ENCODE measurements around the gene CRIP1. TPM values are rescaled to one million over a fixed set of nuclear protein-coding genes. Genes with fewer than 3 reads are reported as not detected.

Gene CRIP1
- total and polyA plus RNA-seq, 10 of the 15 experiments (the other 5 are each of a cell fraction or from before 2014, with no cell fraction given): 66.8 to 259 (median 154) TPM

DNA sequence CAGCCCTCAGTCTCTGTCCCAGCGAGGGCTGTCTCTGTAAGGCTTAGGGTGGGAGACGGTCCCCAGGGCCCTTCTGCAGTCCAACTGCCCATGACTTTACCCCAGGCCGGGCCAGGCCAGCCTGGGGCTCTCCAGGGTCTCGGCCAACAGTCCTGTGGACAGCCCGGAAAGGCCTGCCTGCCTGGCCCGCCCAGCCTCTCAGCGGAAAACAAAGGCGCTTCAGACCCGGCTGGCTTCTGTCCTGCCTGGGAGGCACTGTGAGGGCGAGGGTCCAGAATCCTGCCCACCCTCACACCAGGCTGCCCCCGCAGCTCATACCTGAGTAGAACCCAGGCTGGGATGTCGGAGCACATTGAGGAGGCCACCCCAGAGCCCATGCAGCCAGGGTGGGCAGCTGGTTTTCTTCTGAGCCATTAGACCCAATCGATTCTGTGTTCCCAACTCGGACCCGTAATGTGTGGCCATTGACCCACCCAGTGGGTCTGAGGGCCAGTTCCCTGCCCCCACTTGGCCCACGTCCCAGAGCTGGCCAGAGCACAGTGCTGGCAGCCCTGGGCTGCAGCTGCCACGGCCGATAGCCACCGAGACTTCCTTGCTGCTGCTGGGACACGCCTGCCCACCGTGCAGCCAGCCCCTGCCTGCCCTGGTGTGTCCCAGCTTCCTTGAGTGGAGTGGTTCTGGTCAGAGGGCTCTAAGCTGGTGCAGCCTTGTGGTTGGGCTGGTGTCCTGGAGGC, 10.4 kb upstream of the CRIP1 start:
- ATAC-seq: no peak
- intact Hi-C loops (cut with micrococcal nuclease; ENCODE audit: unreplicated experiment) (no loop called here), in situ Hi-C loops (cut with MboI) (no loop called here)
- Histone ChIP-seq H2AFZ (ENCODE audit: control insufficient read depth, low read depth, low read length) (no peak overlapping the region), H3K36me3 (ENCODE audit: control insufficient read depth in 2 of 2, insufficient read depth in 2 of 2, low read length in 1 of 2) (no peaks in the 10 kb centered on the region), H3K27me3 (replicated peaks in 1 of 2; ENCODE audit: control insufficient read depth in 2 of 2, insufficient read depth in 2 of 2, low read length in 1 of 2) (peaks cover 4 to 11% of the 10 kb centered on the region in 2 experiments; a peak in 3 of 4 replicates), H3K4me1 (ENCODE audit: control insufficient read depth, insufficient read depth, low read length) (peaks cover 7% of the 10 kb centered on the region), H3K9ac (ENCODE audit: control insufficient read depth, insufficient read depth, low read length) (no peak overlapping the region), H3K9me3 (replicated peaks; ENCODE audit: control insufficient read depth, insufficient read depth, low read length) (no peaks in the 10 kb centered on the region; the same call in 2 of the 3 replicates), H3K4me3 (no peak overlapping the region), H3K79me2 (ENCODE audit: control insufficient read depth, insufficient read depth, low read length) (no peaks in the 10 kb centered on the region), H4K20me1 (ENCODE audit: control insufficient read depth, insufficient read depth) (no peaks in the 10 kb centered on the region), H3K27ac (ENCODE audit: control insufficient read depth, insufficient read depth) (no peak overlapping the region), H3K4me2 (ENCODE audit: control insufficient read depth, insufficient read depth) (no peak overlapping the region)
- ChIA-PET CTCF (interaction anchor here (1.2 kb wide), 1 partner anchor 14 kb away, joined by 4 read pairs; no protein-coding TSS in a partner anchor), RAD21 (ENCODE audit: unreplicated experiment) (no interaction called here), POLR2A (interaction anchor here (0.6 kb wide), 1 partner anchor 561 kb away, joined by 5 read pairs; no protein-coding TSS in a partner anchor), SMC1A (ENCODE audit: uncharacterized antibody, unreplicated experiment) (no interaction called here)
- TF ChIP-seq IKZF1 (conservative IDR thresholded peaks at IDR 0.05): no peak
- TF ChIP-seq TARDBP (IDR thresholded peaks at IDR 0.05; ENCODE audit: borderline replicate concordance): no peak
- TF ChIP-seq JUND (IDR thresholded peaks at IDR 0.05; ENCODE audit: low read depth, low read length): no peak
- TF ChIP-seq, protein P1, sequence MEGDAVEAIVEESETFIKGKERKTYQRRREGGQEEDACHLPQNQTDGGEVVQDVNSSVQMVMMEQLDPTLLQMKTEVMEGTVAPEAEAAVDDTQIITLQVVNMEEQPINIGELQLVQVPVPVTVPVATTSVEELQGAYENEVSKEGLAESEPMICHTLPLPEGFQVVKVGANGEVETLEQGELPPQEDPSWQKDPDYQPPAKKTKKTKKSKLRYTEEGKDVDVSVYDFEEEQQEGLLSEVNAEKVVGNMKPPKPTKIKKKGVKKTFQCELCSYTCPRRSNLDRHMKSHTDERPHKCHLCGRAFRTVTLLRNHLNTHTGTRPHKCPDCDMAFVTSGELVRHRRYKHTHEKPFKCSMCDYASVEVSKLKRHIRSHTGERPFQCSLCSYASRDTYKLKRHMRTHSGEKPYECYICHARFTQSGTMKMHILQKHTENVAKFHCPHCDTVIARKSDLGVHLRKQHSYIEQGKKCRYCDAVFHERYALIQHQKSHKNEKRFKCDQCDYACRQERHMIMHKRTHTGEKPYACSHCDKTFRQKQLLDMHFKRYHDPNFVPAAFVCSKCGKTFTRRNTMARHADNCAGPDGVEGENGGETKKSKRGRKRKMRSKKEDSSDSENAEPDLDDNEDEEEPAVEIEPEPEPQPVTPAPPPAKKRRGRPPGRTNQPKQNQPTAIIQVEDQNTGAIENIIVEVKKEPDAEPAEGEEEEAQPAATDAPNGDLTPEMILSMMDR (IDR thresholded peaks at IDR 0.05 in 2 of 3, conservative IDR thresholded peaks at IDR 0.05 in 1 of 3; ENCODE audit: control insufficient read depth in 2 of 3, extremely low read depth in 1 of 3, insufficient read depth in 1 of 3, low read depth in 3 of 3, low read length in 3 of 3): no peak
- TF ChIP-seq, protein P2, sequence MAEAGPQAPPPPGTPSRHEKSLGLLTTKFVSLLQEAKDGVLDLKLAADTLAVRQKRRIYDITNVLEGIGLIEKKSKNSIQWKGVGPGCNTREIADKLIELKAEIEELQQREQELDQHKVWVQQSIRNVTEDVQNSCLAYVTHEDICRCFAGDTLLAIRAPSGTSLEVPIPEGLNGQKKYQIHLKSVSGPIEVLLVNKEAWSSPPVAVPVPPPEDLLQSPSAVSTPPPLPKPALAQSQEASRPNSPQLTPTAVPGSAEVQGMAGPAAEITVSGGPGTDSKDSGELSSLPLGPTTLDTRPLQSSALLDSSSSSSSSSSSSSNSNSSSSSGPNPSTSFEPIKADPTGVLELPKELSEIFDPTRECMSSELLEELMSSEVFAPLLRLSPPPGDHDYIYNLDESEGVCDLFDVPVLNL (IDR thresholded peaks at IDR 0.05; ENCODE audit: low read depth, low read length): no peak
- TF ChIP-seq, protein P3, sequence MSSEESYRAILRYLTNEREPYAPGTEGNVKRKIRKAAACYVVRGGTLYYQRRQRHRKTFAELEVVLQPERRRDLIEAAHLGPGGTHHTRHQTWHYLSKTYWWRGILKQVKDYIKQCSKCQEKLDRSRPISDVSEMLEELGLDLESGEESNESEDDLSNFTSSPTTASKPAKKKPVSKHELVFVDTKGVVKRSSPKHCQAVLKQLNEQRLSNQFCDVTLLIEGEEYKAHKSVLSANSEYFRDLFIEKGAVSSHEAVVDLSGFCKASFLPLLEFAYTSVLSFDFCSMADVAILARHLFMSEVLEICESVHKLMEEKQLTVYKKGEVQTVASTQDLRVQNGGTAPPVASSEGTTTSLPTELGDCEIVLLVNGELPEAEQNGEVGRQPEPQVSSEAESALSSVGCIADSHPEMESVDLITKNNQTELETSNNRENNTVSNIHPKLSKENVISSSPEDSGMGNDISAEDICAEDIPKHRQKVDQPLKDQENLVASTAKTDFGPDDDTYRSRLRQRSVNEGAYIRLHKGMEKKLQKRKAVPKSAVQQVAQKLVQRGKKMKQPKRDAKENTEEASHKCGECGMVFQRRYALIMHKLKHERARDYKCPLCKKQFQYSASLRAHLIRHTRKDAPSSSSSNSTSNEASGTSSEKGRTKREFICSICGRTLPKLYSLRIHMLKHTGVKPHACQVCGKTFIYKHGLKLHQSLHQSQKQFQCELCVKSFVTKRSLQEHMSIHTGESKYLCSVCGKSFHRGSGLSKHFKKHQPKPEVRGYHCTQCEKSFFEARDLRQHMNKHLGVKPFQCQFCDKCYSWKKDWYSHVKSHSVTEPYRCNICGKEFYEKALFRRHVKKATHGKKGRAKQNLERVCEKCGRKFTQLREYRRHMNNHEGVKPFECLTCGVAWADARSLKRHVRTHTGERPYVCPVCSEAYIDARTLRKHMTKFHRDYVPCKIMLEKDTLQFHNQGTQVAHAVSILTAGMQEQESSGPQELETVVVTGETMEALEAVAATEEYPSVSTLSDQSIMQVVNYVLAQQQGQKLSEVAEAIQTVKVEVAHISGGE (CRISPR knock-in tag; IDR thresholded peaks at IDR 0.05): no peak
- no peak for TF ChIP-seq TCF3 (IDR thresholded peaks at IDR 0.05; ENCODE audit: borderline replicate concordance, insufficient read depth, low read depth, low read length)
- TF ChIP-seq MYB (IDR thresholded peaks at IDR 0.05; ENCODE audit: borderline replicate concordance, low read depth, low read length): no peak
- no peak for TF ChIP-seq CHD1 (IDR thresholded peaks at IDR 0.05; ENCODE audit: low read depth, low read length)
- no peak for TF ChIP-seq NR2C2 (IDR thresholded peaks at IDR 0.05; ENCODE audit: borderline replicate concordance, control insufficient read depth, insufficient read length, low read depth)
- TF ChIP-seq JUNB (IDR thresholded peaks at IDR 0.05): no peak
- TF ChIP-seq, protein P4, sequence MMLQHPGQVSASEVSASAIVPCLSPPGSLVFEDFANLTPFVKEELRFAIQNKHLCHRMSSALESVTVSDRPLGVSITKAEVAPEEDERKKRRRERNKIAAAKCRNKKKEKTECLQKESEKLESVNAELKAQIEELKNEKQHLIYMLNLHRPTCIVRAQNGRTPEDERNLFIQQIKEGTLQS (IDR thresholded peaks at IDR 0.05; ENCODE audit: borderline replicate concordance, extremely low read depth, low read depth, low read length): no peak
- TF ChIP-seq BMI1 (IDR thresholded peaks at IDR 0.05; ENCODE audit: borderline replicate concordance): no peak
- TF ChIP-seq ZBED1 (IDR thresholded peaks at IDR 0.05; ENCODE audit: borderline replicate concordance): no peak
- TF ChIP-seq HCFC1 (IDR thresholded peaks at IDR 0.05; ENCODE audit: low read length): no peak
- TF ChIP-seq IRF4 (IDR thresholded peaks at IDR 0.05; ENCODE audit: low read depth, low read length): no peak
- FAIRE-seq: no peak
- 47% methylated on average over 20 of the region's 21 CpGs for WGBS (ENCODE audit: insufficient coverage, insufficient replicate concordance, low lambda C conversion rate, missing lambda C conversion rate)
- BruUV-seq (replicated peaks): no TSS peak
- DNase-seq (ENCODE audit: low read depth, low spot score): no peak

Measured in GM12878 (cell line).